ENCODE data around the gene SUGP2.

DNA sequence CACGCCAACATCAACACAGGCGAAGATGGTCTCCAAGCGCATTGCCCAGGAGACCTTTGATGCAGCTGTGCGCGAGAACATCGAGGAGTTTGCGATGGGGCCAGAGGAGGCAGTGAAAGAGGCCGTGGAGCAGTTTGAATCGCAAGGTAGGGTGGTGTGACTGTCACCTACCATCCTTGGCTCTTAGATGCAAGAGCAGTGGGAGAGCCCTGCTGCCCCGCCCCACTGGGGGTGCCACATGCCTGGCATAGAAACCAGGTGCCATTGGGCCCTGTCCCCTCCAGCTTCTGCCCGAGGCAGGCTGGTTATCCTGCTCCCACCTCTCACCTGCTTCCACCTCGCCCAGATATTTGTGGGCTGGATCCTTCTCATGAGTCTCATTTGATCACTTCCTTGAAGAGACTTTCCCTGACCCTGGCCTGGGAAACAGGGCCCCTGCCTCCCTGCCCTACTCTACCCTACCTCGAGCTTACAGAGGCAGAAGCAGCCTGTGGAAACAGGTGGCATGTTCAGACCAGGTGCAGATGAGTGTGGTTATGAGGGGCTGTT is 9.5 kb upstream of the SUGP2 start:
- TF ChIP-seq, protein P1, sequence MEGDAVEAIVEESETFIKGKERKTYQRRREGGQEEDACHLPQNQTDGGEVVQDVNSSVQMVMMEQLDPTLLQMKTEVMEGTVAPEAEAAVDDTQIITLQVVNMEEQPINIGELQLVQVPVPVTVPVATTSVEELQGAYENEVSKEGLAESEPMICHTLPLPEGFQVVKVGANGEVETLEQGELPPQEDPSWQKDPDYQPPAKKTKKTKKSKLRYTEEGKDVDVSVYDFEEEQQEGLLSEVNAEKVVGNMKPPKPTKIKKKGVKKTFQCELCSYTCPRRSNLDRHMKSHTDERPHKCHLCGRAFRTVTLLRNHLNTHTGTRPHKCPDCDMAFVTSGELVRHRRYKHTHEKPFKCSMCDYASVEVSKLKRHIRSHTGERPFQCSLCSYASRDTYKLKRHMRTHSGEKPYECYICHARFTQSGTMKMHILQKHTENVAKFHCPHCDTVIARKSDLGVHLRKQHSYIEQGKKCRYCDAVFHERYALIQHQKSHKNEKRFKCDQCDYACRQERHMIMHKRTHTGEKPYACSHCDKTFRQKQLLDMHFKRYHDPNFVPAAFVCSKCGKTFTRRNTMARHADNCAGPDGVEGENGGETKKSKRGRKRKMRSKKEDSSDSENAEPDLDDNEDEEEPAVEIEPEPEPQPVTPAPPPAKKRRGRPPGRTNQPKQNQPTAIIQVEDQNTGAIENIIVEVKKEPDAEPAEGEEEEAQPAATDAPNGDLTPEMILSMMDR (IDR thresholded peaks at IDR 0.05), result no peak
- TF ChIP-seq POLR2AphosphoS5 (IDR thresholded peaks at IDR 0.05; ENCODE audit: low read depth, low read length), result no peak
- TF ChIP-seq TCF7L2 (IDR thresholded peaks at IDR 0.05; ENCODE audit: low read depth, low read length), result no peak
